ENCODE data around the gene AGPS.

DNA sequence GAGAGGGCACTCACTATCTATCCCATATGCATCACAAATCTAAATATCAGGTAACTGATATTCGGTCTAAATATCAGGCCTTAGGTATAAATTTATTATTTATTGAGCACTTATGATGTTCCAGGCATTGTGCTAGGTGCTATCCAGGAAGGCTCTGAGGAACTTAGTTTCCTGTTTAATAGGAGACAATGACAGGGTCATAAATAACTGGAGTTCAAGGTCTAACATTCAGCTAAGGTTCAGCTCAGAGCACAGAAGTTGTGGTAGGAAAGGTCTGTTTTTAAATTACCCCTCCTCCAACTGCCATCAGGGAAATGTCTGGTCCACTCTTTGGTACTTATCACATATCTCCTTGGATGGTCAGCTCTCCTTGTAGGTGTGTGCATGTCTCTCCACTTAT is 193.6 kb downstream of the AGPS start:
- TF ChIP-seq KDM5B (CRISPR knock-in tag; IDR thresholded peaks at IDR 0.05; ENCODE audit: borderline replicate concordance) (no peak), SMYD3 (CRISPR knock-in tag; IDR thresholded peaks at IDR 0.05) (no peak), CBFB (CRISPR knock-in tag; IDR thresholded peaks at IDR 0.05) (no peak), ZFX (CRISPR knock-in tag; IDR thresholded peaks at IDR 0.05; ENCODE audit: low read depth) (no peak), YY1 (IDR thresholded peaks at IDR 0.05; ENCODE audit: insufficient read depth, insufficient replicate concordance, low read depth, low read length) (no peak), CREB1 (IDR thresholded peaks at IDR 0.05) (no peak), CREB1 (CRISPR knock-in tag; IDR thresholded peaks at IDR 0.05) (no peak)
- TF ChIP-seq, protein P1, sequence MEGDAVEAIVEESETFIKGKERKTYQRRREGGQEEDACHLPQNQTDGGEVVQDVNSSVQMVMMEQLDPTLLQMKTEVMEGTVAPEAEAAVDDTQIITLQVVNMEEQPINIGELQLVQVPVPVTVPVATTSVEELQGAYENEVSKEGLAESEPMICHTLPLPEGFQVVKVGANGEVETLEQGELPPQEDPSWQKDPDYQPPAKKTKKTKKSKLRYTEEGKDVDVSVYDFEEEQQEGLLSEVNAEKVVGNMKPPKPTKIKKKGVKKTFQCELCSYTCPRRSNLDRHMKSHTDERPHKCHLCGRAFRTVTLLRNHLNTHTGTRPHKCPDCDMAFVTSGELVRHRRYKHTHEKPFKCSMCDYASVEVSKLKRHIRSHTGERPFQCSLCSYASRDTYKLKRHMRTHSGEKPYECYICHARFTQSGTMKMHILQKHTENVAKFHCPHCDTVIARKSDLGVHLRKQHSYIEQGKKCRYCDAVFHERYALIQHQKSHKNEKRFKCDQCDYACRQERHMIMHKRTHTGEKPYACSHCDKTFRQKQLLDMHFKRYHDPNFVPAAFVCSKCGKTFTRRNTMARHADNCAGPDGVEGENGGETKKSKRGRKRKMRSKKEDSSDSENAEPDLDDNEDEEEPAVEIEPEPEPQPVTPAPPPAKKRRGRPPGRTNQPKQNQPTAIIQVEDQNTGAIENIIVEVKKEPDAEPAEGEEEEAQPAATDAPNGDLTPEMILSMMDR (CRISPR knock-in tag; IDR thresholded peaks at IDR 0.05): no peak
- TF ChIP-seq, protein P2, sequence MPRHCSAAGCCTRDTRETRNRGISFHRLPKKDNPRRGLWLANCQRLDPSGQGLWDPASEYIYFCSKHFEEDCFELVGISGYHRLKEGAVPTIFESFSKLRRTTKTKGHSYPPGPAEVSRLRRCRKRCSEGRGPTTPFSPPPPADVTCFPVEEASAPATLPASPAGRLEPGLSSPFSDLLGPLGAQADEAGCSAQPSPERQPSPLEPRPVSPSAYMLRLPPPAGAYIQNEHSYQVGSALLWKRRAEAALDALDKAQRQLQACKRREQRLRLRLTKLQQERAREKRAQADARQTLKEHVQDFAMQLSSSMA (CRISPR knock-in tag; IDR thresholded peaks at IDR 0.05): no peak
- TF ChIP-seq, protein P3, sequence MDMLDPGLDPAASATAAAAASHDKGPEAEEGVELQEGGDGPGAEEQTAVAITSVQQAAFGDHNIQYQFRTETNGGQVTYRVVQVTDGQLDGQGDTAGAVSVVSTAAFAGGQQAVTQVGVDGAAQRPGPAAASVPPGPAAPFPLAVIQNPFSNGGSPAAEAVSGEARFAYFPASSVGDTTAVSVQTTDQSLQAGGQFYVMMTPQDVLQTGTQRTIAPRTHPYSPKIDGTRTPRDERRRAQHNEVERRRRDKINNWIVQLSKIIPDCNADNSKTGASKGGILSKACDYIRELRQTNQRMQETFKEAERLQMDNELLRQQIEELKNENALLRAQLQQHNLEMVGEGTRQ (IDR thresholded peaks at IDR 0.05; ENCODE audit: low read depth, low read length): no peak
- TF ChIP-seq, protein P3 (CRISPR knock-in tag; IDR thresholded peaks at IDR 0.05; ENCODE audit: borderline replicate concordance): no peak
- TF ChIP-seq, protein P4, sequence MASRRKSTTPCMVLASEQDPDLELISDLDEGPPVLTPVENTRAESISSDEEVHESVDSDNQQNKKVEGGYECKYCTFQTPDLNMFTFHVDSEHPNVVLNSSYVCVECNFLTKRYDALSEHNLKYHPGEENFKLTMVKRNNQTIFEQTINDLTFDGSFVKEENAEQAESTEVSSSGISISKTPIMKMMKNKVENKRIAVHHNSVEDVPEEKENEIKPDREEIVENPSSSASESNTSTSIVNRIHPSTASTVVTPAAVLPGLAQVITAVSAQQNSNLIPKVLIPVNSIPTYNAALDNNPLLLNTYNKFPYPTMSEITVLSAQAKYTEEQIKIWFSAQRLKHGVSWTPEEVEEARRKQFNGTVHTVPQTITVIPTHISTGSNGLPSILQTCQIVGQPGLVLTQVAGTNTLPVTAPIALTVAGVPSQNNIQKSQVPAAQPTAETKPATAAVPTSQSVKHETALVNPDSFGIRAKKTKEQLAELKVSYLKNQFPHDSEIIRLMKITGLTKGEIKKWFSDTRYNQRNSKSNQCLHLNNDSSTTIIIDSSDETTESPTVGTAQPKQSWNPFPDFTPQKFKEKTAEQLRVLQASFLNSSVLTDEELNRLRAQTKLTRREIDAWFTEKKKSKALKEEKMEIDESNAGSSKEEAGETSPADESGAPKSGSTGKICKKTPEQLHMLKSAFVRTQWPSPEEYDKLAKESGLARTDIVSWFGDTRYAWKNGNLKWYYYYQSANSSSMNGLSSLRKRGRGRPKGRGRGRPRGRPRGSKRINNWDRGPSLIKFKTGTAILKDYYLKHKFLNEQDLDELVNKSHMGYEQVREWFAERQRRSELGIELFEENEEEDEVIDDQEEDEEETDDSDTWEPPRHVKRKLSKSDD (CRISPR knock-in tag; IDR thresholded peaks at IDR 0.05; ENCODE audit: low read depth): no peak
- TF ChIP-seq, protein P5, sequence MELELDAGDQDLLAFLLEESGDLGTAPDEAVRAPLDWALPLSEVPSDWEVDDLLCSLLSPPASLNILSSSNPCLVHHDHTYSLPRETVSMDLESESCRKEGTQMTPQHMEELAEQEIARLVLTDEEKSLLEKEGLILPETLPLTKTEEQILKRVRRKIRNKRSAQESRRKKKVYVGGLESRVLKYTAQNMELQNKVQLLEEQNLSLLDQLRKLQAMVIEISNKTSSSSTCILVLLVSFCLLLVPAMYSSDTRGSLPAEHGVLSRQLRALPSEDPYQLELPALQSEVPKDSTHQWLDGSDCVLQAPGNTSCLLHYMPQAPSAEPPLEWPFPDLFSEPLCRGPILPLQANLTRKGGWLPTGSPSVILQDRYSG (CRISPR knock-in tag; IDR thresholded peaks at IDR 0.05): no peak
